OCI-LY1 (cell line): ENCODE data around the gene P4HA3.

ENCODE experiments used
- EZH2 ChIP-seq: fragments of 200-600 bp; sonication (generic), shearing (Covaris generic); IDR thresholded peaks from 2 replicates; pipeline ENCODE4 v1.8.0; 2017; ENCODE audit warnings: borderline replicate concordance, mixed run types, mild to moderate bottlenecking, antibody characterized with exemption, low read length, moderate library complexity, mixed read lengths
- TF ChIP-seq, protein P1 (sequence below): fragments of 200-600 bp; sonication (generic), shearing (Covaris generic); IDR thresholded peaks from 2 replicates; pipeline ENCODE4 v1.5.1; 2017; ENCODE audit warnings: mild to moderate bottlenecking, antibody characterized with exemption, low read length, moderate library complexity, mixed read lengths

DNA sequence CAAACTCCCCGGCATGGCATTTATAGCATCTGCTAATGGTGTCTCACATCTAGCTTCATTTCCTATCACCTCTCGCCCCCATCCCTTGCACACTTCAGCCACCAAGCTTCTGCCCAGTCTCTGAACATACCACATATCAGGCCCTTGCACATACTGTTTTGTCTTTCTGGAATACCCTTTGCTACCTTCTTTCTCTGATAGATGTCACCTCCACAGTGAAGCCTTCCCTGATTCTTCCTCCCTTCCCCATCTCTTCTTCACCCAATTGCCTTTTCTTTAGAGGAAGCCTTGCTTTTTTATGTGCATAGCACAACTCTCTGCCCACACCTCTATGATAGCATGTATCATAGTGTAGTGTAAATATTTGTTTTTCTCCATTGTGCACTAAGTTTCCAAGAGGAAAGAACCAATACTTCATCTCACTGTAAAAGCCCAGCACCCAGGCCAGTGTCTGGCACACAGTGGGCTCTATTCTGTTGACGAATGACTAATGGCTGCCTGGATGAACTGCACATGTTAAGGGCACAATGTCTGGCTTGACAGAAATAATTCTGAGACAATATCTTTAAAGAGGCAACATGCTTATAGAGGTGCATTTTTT lies 27.8 kb downstream of the P4HA3 start:
- TF ChIP-seq, protein P1, sequence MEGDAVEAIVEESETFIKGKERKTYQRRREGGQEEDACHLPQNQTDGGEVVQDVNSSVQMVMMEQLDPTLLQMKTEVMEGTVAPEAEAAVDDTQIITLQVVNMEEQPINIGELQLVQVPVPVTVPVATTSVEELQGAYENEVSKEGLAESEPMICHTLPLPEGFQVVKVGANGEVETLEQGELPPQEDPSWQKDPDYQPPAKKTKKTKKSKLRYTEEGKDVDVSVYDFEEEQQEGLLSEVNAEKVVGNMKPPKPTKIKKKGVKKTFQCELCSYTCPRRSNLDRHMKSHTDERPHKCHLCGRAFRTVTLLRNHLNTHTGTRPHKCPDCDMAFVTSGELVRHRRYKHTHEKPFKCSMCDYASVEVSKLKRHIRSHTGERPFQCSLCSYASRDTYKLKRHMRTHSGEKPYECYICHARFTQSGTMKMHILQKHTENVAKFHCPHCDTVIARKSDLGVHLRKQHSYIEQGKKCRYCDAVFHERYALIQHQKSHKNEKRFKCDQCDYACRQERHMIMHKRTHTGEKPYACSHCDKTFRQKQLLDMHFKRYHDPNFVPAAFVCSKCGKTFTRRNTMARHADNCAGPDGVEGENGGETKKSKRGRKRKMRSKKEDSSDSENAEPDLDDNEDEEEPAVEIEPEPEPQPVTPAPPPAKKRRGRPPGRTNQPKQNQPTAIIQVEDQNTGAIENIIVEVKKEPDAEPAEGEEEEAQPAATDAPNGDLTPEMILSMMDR: no peak
- no peak for TF ChIP-seq EZH2
